AML-193 (cell line): ENCODE measurements around the gene PRPF39.
A peak's percentile ranks its signal among the peaks of the same experiment; 100 is the strongest.
"Not testable (repeated sequence)": the region's sequence is repeated elsewhere in the genome, so short reads cannot be mapped to it uniquely, and the experiment has no call there.

Experiments used
- DNase-seq, 2 experiments: peaks; one replicate each; lab custom pipeline; 2025; lab: John Stamatoyannopoulos, UW

Gene PRPF39

GRCh38 chr14:45081096-45081495, 2.8 kb upstream of the PRPF39 start:
- not testable (repeated sequence) for DNase-seq

DNA sequence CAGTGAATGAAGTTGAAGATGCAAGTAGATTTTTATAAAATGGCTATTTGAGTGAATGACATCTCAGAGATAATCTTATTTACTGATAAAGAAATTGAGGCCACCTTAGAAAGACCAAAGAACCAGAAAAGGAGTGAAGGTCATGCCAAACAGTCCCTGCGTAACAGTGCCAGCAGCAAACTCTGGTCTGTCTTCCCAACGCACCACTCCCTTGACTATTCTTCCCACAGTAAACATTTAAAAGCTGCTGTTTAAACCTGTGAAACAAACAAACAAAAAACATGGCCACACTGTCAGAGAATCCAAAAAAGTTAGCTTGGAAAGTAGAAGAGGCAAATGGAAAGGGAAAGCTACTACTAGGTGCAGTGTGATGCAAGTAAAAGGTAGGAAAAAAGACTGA, 1.5 kb upstream of the PRPF39 start:
- DNase-seq, result no peak

DNA sequence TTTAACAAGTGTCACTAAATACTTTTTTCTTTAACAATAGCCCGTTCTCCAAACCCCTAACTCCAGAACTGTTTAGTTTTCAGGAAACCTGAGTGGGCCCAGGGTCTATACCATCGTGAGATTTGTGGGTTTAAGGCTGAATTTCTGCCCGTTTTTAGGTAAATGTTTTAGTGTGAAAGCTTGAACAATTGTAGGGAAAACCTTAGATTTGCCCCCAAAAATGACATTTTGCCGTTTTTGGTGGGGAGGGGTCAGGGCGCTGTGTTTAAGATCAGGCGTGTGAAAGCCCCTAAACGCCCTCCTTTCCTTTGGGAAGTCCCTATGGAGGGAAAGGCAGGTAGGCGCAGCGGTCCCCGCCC, 320 bp upstream of the PRPF39 start:
- no peak for DNase-seq

- no peak for DNase-seq
Observed at GRCh38 chr14:45084946-45085346, 1.0 kb downstream of the PRPF39 start.

DNA sequence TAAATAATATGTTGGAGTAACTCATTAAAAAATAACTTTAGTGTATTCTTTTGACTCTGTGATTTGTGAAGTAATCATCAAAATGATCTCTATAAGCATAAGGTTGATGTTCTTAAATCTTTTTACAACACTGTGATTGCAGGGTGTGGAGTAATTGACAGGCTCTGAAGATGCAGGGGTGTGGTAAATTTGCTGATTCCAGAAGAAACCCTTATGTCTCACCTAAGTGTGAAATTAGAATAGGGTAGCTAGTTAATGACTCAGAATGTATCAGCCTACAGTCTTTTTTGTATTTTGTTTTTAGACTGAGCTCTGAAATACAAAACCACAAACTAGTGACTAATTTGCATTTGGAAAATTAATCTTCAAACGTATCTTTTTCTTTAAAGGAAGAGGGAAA, 5.9 kb downstream of the PRPF39 start:
- no peak for DNase-seq

DNA sequence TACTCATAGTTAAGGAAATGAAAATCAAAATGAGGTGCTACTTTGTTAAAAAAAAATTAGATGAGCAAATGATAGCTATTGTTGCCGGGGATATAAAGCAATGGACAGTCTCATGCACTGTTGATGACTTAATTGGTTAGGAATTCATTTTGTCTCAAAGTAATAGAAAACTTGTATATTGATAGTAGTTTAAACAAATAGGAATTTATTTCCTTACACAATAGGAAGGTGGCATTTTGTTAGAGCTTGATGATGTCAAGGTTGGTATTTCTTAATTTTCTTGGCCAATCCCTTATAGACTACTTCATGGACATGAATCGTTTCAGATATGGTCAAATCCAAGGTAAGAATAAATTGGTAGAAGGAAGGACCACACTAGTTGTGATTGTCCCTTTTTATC, 7.8 kb downstream of the PRPF39 start:
- no peak for DNase-seq

GRCh38 chr14:45094275-45094674, 10.4 kb downstream of the PRPF39 start:
- DNase-seq, result no peak

- no peak for DNase-seq
Observed at GRCh38 chr14:45095143-45095542, 11.2 kb downstream of the PRPF39 start.

DNA sequence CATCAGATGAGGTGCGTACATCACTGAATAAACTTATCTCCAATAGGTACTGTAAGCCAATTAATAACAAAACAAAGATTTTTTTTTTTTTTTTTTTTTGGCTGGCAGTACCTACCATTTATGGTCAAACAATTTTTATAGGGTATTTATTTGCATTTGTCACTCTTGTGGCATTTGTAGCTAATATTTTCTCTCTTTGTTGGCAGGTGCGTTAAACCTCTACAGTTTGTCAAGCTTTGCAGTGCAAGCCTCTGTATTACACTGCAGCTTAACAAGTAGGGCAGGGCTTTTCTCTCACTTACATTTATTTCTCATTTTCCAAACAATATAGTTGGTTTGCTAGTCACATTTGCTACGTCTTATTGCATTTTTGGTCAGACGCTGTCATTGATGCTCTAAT, 12.3 kb downstream of the PRPF39 start:
- no peak for DNase-seq

DNA sequence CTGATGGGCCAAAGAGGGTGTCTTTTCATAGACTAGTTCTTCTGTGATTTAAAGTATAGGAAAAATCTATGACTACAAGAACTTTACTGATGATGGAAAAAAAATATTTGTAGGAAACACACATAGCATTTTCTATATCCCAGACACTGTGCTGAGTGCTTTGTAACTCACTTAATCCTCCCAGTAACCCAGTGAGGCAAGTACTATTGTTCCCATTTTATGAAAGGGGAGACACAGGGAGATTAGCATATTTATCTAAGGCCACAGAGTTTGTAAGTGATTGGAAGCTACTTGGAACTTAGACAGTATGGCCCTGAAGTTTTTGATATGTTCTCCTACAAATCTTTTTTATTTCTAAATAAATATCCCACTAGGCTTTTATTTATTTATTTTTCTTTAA, 19.9 kb downstream of the PRPF39 start:
- no peak for DNase-seq

DNA sequence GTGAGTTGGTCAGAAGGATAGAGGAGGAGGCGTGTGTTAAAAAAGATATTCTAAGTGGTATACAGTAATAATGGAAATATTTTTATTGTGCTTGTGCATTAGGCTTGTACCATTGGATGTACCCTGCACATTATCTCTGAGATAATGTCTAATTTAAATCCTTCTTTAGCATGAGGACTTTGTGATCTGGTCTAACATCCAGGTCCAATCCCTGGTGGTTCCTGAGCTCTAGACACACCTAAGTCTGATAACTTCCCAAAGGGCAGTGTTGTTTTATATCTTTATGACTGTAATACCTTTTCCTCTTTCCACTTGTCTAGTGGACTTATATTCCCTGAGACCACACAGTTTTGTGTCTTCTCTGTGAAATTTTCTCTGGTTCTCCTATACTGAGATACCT, 20.6 kb downstream of the PRPF39 start:
- DNase-seq, result no peak

- DNase-seq, result no peak
Observed at GRCh38 chr14:45112896-45113781, 29.2 kb downstream of the PRPF39 start.

DNA sequence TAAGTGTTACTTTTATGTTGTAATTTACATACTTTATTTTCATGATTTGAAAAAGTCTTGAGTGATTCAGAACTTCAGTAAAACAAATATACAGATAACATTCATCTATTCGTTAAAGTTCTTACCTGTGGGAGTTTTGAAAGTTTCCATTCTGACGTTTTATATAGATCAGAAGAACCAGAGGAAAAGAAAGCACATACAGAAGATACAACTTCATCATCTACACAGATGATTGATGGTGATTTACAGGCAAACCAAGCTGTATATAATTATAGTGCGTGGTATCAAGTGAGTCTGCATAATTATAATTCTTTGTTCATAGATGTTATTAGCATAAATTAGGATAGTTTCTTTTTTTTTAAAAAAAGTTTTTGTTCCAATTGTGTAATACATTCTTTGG, 30.4 kb downstream of the PRPF39 start:
- no peak for DNase-seq

- DNase-seq, result no peak
Observed at GRCh38 chr14:45118594-45118993, 34.7 kb downstream of the PRPF39 start.

DNA sequence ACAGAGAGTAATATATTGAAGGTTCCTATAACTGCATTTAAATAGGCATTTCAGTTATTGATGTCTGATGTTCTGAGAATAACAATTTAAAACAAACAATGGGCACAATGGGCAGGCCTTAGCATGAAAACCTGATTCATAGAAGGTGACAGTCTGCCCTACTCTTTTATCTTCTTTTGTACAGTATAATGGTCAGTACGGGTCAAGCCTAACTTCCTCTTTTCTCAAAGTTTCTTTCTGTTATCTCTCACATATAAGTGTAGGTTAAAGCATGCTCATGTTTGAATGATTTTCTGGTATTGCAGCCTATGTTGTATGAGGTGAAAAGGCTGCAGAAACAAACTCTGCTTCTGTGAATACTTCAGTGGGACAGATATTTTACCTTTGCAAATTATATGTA, 36.2 kb downstream of the PRPF39 start:
- no peak for DNase-seq

DNA sequence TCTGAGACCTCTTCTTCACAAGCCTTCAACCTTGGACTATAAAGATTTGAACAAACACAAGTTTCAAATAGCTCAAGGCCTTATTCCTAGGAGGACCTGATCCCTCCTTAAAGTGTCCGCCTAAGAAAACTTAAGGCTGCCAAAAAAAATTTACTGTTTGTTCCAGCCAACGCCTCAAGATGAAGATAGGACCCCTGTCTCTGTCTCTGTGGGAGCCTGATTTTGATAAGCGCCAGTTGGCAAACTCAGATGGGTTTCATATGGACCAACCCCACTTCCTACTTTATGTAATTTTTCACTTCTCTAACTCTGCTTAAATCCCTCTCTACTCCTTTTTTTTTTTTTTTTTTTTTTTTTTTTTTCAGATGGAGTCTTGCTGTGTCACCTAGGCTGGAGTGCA, 39.4 kb downstream of the PRPF39 start:
- no peak for DNase-seq

DNA sequence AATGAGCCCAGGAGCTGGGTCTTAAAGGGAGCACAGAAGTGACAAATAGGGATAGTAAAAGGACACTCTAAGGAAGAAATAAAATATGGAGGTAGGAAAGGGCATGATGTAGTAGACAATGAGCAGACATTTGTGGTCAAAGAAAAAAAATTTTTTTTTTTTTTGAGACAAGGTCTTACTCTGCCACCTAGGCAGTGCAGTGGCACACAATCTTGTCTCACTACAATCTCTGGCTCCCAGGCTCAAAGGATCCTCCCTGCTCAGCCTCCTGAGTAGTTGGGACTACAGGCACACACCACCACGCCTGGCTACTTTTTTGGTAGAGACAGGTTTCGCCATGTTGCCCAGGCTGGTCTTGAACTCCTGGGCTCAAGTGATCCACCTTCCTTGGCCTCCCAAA, 41.8 kb downstream of the PRPF39 start:
- DNase-seq, result peak; percentile 6 to 22

DNA sequence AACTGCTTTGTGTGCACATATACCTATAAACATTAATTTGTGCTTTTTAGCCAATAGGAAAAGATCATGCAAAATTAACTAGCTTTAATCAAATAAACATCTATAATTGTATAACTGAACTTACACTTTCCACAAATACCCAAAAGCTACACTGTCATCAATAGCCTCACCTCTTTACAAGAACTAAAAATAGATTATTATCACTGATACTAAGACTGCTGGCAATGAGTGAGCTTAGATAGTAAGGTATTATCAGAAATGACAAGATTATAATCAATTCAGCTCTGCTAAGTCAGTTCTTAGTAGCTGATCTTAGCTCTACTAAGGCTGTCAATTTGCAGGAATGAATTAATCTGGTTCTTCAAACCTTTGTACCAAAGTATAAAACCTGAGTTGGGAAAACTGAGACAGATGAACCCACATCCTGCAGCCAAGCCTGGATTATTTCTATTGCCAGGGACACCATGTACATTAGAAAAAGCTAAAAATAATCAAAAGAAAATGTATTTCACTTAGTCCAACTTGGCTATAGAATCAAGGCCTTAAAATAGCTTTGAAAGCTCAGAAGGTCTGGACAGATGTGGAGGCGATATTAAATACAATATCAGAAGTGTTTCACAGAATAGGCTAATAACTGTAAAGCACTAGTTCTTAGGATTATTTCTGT, 45.2 kb downstream of the PRPF39 start:
- no peak for DNase-seq

GRCh38 chr14:45133683-45134050, 49.8 kb downstream of the PRPF39 start:
- no peak for DNase-seq

- DNase-seq, result peak; percentile 94 to 96
Observed at GRCh38 chr14:45134051-45134958, 50.4 kb downstream of the PRPF39 start, which contains the start of gene FKBP3. Gene FKBP3, minus strand, starts transcription at chr14:45134481. Its CDS starts 25 bp downstream, at chr14:45134456.

GRCh38 chr14:45135156-45135555, 51.2 kb downstream of the PRPF39 start:
- no peak for DNase-seq

DNA sequence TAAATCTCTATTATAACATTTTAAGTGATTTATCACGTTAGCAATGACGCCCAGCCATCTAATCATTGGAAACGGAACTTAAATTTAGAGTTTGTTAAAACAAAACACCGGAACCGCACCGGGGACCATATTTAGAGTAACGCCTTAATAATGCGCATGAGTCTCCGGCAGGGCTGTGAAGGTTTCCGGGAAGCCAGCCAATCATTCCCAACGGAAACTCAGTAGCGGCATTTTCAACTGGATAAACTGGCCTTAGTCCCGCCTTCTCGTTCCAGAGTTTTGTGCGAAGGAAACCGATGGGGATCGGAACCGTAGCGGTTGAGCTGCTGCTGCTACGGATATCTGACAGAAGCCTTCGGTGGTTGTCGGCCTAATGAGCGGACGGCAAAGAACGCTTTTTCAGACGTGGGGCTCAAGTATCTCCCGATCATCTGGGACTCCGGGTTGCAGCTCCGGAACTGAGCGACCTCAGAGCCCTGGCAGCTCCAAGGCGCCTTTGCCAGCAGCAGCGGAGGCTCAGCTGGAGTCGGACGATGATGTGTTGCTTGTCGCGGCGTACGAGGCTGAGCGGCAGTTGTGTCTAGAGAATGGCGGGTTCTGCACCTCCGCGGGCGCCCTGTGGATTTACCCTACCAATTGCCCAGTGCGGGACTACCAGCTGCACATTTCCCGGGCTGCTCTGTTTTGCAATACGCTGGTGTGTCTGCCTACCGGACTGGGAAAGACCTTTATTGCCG, 51.9 kb downstream of the PRPF39 start, which contains the start of gene FANCM:
Gene FANCM, plus strand, starts transcription at position 272 of the 737 bp plus-strand sequence. Its CDS starts 102 bp downstream, at position 374.
- peak; percentile 92 to 93 for DNase-seq
